ENCODE results near the gene NAA50. TPM values are rescaled to one million over a fixed set of nuclear protein-coding genes. Genes with fewer than 3 reads are reported as not detected.

NAA50 gene
- total RNA-seq, 1 donor from 2014 or later: 108 TPM

GRCh38 chr3:113695786-113696645 is 50.0 kb downstream of the NAA50 start, which contains the start of gene USF3:
USF3 (minus strand) TSS chr3:113696642; CDS start chr3:113674878, 21,764 bp downstream.
- intact Hi-C loops (cut with micrococcal nuclease): loop anchor here (1.0 to 5.0 kb wide), 17 partner anchors 50 to 1717 kb away; partner anchors contain the start of genes ABHD10, CCDC191, GRAMD1C and GTPBP8

GRCh38 chr3:113695431-113695785 is 50.6 kb downstream of the NAA50 start:
- intact Hi-C loops (cut with micrococcal nuclease): loop anchor here (5.0 kb wide), 1 partner anchor 703 kb away; the partner anchor contains the start of gene GTPBP8

GRCh38 chr3:113690482-113690881 is 55.6 kb downstream of the NAA50 start:
- intact Hi-C loops (cut with micrococcal nuclease): no loop called here

GRCh38 chr3:113685956-113686721 is 59.9 kb downstream of the NAA50 start:
- intact Hi-C loops (cut with micrococcal nuclease): no loop called here

GRCh38 chr3:113685124-113685523 is 60.9 kb downstream of the NAA50 start:
- intact Hi-C loops (cut with micrococcal nuclease): no loop called here

- intact Hi-C loops (cut with micrococcal nuclease): no loop called here
Observed at GRCh38 chr3:113684271-113684819, 61.7 kb downstream of the NAA50 start.

GRCh38 chr3:113678773-113679172 is 67.3 kb downstream of the NAA50 start:
- intact Hi-C loops (cut with micrococcal nuclease): no loop called here

GRCh38 chr3:113677737-113678136 is 68.3 kb downstream of the NAA50 start:
- intact Hi-C loops (cut with micrococcal nuclease): no loop called here

- intact Hi-C loops (cut with micrococcal nuclease): no loop called here
Observed at GRCh38 chr3:113676261-113676660, 69.8 kb downstream of the NAA50 start.

- intact Hi-C loops (cut with micrococcal nuclease): no loop called here
Observed at GRCh38 chr3:113673593-113673992, 72.5 kb downstream of the NAA50 start.

- intact Hi-C loops (cut with micrococcal nuclease): no loop called here
Observed at GRCh38 chr3:113668015-113668414, 78.0 kb downstream of the NAA50 start.

Other genes with a start within 250 kb of the NAA50 start
- 14.8 and 18.2 TPM in 2 replicates for gene SPICE1, start 231.1 kb downstream of the NAA50 start, total RNA-seq
- gene SIDT1, start 213.7 kb downstream of the NAA50 start, total RNA-seq: 28.2 and 29.9 TPM in 2 replicates
- gene USF3, start 49.6 kb downstream of the NAA50 start, total RNA-seq: 19.7 and 20.1 TPM in 2 replicates
- gene ATP6V1A, start 786 bp upstream of the NAA50 start, total RNA-seq: 45.8 and 46.6 TPM in 2 replicates
- 0.51 and 0.59 TPM in 2 replicates for gene GRAMD1C, start 92.5 kb upstream of the NAA50 start, total RNA-seq
- 1.8 TPM in 2 replicates for gene ZDHHC23, start 201.8 kb upstream of the NAA50 start, total RNA-seq